Endothelial cell (in vitro differentiated cells): ENCODE data around the gene NANOS2. TPM values are rescaled to one million over a fixed set of nuclear protein-coding genes. Genes with fewer than 3 reads are reported as not detected.
A peak's percentile ranks its signal among the peaks of the same experiment; 100 is the strongest.

Experiments used
- DNase-seq: peaks from one replicate; pipeline ENCODE4 v3.0.0; 2021; ENCODE audit warnings: low spot score
- H3K27ac Mint-ChIP-seq: one replicate; pipeline ENCODE4 v1.8.0; 2021; ENCODE audit warnings: mixed read lengths, inconsistent platforms; ENCODE audit not compliant: unreplicated experiment
- H3K27me3 Mint-ChIP-seq: one replicate; pipeline ENCODE4 v1.8.0; 2021; ENCODE audit warnings: mild to moderate bottlenecking, moderate library complexity, mixed read lengths, inconsistent platforms; ENCODE audit not compliant: unreplicated experiment
- H3K36me3 Mint-ChIP-seq: one replicate; pipeline ENCODE4 v1.8.0; 2021; ENCODE audit warnings: mild to moderate bottlenecking, low read depth, mixed read lengths, inconsistent platforms; ENCODE audit not compliant: unreplicated experiment
- H3K4me1 Mint-ChIP-seq: one replicate; pipeline ENCODE4 v1.8.0; 2021; ENCODE audit warnings: mild to moderate bottlenecking, mixed read lengths, inconsistent platforms; ENCODE audit not compliant: unreplicated experiment
- H3K4me3 Mint-ChIP-seq: one replicate; pipeline ENCODE4 v1.8.0; 2021; ENCODE audit warnings: mild to moderate bottlenecking, mixed read lengths, inconsistent platforms; ENCODE audit not compliant: unreplicated experiment
- H3K9me3 Mint-ChIP-seq: one replicate; pipeline ENCODE4 v1.8.0; 2021; ENCODE audit warnings: mixed read lengths, inconsistent platforms; ENCODE audit not compliant: unreplicated experiment
- total RNA-seq: library from RNA; stranded (reverse); fragmentation: NEBNext Ultra II Directional; extraction: Animal tissue kit (Norgen Biotek cat#: 25700); gene quantifications from one replicate; pipeline ENCODE4 v1.2.1, GENCODE V29; 2021; ENCODE audit not compliant: unreplicated experiment
- TF ChIP-seq, protein P1 (sequence below): fragments of 200-600 bp; sonication (generic); IDR thresholded peaks from one replicate; pipeline ENCODE4 v1.5.0; 2021; ENCODE audit warnings: antibody characterized with exemption; ENCODE audit not compliant: unreplicated experiment

The NANOS2 gene
- total RNA-seq, 1 donor from 2014 or later = not detected

DNA sequence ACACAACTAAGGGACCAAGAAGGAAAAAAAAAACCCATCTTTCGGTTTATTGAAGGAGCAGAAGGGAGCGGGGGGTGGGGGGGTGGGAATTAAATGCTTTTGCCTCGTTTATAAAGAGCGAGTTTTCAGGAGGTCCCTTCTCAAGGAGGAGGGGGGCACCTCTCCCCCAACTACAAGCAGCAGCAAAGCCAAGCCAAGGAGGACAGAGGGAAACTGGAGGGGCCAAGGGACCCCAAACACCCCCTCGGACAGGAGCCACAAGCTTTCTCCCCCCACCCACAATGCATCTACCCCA, 31.0 kb downstream of the NANOS2 start:
- Mint-ChIP-seq H3K27me3 (peaks cover 20% of the 10 kb centered on the region), H3K4me3 (peak overlapping the region; percentile 91), H3K9me3 (no peaks in the 10 kb centered on the region), H3K4me1 (peaks cover 18% of the 10 kb centered on the region), H3K36me3 (no peaks in the 10 kb centered on the region), H3K27ac (no peak overlapping the region)
- TF ChIP-seq, protein P1, sequence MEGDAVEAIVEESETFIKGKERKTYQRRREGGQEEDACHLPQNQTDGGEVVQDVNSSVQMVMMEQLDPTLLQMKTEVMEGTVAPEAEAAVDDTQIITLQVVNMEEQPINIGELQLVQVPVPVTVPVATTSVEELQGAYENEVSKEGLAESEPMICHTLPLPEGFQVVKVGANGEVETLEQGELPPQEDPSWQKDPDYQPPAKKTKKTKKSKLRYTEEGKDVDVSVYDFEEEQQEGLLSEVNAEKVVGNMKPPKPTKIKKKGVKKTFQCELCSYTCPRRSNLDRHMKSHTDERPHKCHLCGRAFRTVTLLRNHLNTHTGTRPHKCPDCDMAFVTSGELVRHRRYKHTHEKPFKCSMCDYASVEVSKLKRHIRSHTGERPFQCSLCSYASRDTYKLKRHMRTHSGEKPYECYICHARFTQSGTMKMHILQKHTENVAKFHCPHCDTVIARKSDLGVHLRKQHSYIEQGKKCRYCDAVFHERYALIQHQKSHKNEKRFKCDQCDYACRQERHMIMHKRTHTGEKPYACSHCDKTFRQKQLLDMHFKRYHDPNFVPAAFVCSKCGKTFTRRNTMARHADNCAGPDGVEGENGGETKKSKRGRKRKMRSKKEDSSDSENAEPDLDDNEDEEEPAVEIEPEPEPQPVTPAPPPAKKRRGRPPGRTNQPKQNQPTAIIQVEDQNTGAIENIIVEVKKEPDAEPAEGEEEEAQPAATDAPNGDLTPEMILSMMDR = no peak
- DNase-seq = no peak

DNA sequence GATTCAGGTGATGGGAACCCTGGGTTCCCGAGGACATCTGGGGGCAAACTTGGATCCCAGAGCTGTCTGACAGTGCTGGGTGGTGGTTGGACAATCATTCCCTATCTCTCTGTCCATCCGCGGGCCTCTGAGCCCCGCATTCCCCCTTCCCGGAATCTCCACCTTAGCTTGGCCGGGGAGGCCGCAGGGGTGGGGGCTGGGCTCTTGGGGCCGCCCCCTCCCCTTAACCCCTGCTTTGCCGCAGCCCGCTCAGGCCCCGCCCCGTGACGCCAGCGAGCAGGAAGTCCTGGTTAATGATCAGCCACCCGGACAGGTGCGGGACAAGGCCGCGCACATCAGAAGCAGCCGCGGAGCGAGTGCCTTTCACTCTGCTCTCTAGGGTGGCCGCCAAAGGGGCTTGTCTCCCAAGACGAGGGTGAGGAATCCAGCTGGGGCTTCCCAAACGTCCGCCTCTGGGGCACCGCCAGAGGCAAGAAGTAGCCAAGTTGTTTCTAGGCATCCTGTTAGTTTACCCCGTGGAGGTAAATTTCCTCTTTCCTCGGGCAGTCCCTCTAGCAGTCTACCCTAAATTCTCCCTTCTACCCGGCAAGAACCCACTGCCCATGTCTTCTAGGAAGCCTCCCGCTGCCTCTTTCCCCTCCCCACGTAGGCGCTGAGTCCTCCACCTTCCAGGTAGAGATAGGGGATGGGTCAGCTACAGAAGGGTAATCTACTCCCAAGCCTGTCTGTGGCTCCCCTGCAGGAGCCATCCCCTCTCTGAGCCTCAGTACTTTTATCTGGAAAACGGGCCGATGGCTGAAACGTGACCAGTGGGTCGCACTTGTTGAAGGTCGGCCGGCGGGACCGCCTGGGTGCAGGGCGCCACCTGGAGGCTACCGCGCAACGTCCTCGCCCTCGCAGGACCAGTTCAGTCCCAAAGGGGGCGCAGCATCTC, 31.7 kb downstream of the NANOS2 start:
- Mint-ChIP-seq H3K9me3 (no peaks in the 10 kb centered on the region), H3K36me3 (no peaks in the 10 kb centered on the region), H3K4me1 (peaks cover 22% of the 10 kb centered on the region), H3K27me3 (peaks cover 21% of the 10 kb centered on the region), H3K4me3 (peak overlapping the region; percentile 91), H3K27ac (no peak overlapping the region)
- DNase-seq = peak; percentile 94
- TF ChIP-seq, protein P1 = peak; percentile 87

DNA sequence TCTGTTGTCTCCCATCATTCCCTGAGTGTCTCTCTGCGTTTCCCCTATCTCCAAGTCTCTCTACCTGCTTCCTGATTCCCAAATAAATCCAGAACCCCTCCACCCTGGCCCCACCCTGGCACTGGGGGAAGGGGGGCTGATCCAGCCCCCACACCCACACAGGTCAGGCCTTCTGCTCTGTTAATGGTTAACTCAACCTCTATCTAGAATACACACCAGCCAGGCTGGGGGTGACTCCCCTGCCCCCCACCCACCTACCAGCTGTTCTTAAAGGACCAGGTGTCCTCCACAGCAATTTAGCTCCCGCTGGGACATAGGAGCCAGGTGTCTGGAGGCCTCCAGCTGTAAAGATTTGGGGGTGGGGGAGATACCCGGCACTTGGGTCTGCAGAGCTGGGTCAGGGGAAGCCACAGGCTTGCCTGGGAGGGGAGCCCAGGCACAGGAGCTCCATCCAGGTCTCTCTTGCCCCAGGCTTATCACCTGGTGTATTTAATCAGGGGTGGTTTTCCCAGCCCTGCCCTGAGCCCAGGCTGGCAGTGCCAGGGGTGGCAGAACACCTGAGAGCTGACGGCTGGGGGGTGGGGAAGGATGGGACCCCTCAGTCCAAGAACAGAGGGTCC, 32.6 kb downstream of the NANOS2 start:
- peaks cover 18% of the 10 kb centered on the region for H3K27me3 Mint-ChIP-seq
- DNase-seq = no peak
- no peak overlapping the region for H3K4me3 Mint-ChIP-seq
- H3K27ac Mint-ChIP-seq = no peak overlapping the region
- H3K4me1 Mint-ChIP-seq = peaks cover 30% of the 10 kb centered on the region
- H3K9me3 Mint-ChIP-seq = no peaks in the 10 kb centered on the region
- no peaks in the 10 kb centered on the region for H3K36me3 Mint-ChIP-seq
- TF ChIP-seq, protein P1 = no peak

DNA sequence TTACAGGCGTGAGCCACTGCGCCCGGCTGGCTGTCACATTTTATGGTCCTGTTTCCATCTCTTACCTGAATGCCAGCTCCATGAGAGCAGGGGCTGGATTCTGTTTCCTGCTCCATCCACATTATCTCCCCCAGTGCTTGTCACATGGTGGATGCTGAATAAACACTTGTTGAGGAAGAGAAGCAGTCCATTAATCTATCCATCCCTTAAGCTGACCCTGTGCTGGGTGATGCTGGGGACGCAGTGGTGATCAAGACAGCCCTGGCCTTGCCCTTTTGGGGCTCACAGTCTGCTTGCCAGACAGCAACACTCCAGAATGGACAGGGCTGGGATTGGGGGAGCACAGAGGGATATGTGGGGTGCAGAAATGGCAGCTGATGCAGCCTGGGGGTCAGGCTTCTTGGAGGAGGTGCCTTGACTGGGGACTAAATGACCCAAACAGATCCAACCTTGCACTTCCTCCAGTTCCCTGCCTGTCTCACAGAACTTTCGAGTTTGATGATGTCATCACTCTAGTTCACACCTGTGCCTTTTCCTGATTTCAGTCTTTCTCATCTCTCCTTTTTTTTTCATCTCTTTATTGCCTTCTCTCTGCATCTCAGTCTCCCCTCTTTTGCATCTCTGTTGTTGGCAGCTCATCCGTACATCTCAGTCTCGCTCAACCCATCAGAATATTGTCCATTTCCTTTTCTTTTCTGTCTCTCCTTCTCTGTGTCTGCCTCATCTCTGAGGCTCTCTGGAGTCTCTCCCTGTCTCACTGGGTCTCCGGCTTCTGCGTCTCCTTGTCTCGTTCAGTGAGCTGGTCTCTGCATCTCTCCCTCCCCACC, 33.3 kb downstream of the NANOS2 start:
- Mint-ChIP-seq H3K4me1 (peaks cover 32% of the 10 kb centered on the region), H3K9me3 (no peaks in the 10 kb centered on the region), H3K4me3 (no peak overlapping the region), H3K36me3 (no peaks in the 10 kb centered on the region), H3K27ac (peak overlapping the region; percentile 21), H3K27me3 (peaks cover 13% of the 10 kb centered on the region)
- TF ChIP-seq, protein P1 = no peak
- no peak for DNase-seq
